ENCODE results near the gene PEX10. TPM values are rescaled to one million over a fixed set of nuclear protein-coding genes. Genes with fewer than 3 reads are reported as not detected.

The PEX10 gene
- total RNA-seq, 2 donors from 2014 or later, result 16.2 to 17.4 TPM

GRCh38 chr1:2402420-2402819, 9.9 kb downstream of the PEX10 start:
- Histone ChIP-seq H3K9me3 (no peaks in the 10 kb centered on the region), H3K4me1 (no peaks in the 10 kb centered on the region), H3K4me3 (no peak overlapping the region), H3K36me3 (peaks cover 84% of the 10 kb centered on the region), H3K27me3 (no peaks in the 10 kb centered on the region), H3K27ac (no peak overlapping the region)
- TF ChIP-seq, protein P1, sequence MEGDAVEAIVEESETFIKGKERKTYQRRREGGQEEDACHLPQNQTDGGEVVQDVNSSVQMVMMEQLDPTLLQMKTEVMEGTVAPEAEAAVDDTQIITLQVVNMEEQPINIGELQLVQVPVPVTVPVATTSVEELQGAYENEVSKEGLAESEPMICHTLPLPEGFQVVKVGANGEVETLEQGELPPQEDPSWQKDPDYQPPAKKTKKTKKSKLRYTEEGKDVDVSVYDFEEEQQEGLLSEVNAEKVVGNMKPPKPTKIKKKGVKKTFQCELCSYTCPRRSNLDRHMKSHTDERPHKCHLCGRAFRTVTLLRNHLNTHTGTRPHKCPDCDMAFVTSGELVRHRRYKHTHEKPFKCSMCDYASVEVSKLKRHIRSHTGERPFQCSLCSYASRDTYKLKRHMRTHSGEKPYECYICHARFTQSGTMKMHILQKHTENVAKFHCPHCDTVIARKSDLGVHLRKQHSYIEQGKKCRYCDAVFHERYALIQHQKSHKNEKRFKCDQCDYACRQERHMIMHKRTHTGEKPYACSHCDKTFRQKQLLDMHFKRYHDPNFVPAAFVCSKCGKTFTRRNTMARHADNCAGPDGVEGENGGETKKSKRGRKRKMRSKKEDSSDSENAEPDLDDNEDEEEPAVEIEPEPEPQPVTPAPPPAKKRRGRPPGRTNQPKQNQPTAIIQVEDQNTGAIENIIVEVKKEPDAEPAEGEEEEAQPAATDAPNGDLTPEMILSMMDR (IDR thresholded peaks at IDR 0.05), result no peak
- DNase-seq (ENCODE audit: low spot score), result no peak

- TF ChIP-seq, protein P1 (IDR thresholded peaks at IDR 0.05), result no peak
- Histone ChIP-seq H3K4me1 (no peaks in the 10 kb centered on the region), H3K4me3 (no peak overlapping the region), H3K9me3 (no peaks in the 10 kb centered on the region), H3K27me3 (no peaks in the 10 kb centered on the region), H3K27ac (no peak overlapping the region), H3K36me3 (peaks cover 94% of the 10 kb centered on the region)
- DNase-seq (ENCODE audit: low spot score), result no peak
These were observed 11.3 kb downstream of the PEX10 start for GRCh38 chr1:2400950-2401649.

DNA sequence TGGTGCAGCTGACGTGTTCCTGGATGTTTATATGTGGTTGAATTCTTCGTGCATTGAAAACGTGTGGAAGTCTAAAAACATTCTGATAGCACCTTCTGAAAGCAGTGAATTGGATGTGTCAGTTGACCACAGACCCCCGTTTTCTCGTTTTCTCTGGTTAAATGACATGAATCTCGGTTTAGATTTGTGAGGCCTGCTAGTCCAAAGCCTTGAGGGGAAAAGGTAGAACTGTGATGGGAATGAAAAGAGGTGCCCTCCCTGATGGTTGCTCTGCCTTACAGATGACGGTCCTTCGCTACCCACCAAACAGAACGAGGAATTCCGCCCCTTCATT, 11.8 kb downstream of the PEX10 start:
- no peak for DNase-seq (ENCODE audit: low spot score)
- Histone ChIP-seq H3K4me1 (no peaks in the 10 kb centered on the region), H3K27ac (no peak overlapping the region), H3K4me3 (no peak overlapping the region), H3K27me3 (no peaks in the 10 kb centered on the region), H3K9me3 (no peaks in the 10 kb centered on the region), H3K36me3 (peaks cover 96% of the 10 kb centered on the region)
- TF ChIP-seq, protein P1 (IDR thresholded peaks at IDR 0.05), result no peak

DNA sequence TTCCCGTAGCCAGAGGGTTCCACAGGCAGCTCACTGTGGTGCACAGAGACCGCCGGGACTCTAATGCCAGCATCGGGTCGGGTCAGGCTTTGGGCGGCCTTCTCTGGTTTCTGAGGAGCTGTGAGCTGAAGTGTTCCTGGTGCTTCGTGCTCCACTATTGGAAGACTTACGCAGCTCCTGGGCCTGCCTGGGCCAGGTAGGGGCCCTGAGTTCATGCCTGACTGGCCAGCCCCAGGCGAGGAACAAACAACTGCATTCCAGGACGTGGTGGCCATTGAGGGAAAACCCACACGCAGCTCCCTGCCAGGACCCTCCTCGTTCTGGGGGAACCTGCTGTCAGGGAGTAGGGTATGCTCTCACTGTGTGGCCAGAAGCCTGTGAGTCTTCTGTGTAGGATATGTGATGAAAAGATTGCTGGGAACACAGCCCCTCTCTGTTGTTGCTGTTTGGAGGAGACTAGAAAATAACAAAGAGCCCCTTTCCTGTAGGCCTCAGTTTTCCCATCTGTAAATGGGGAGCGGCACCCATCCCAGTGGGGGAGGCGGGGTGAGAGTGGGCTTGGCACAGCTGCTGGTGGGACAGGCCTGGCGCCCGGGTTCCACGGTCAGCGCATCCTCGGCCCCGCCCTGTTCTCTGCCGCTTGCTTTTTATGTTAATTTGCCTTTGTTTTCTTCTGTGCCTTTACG, 12.3 kb downstream of the PEX10 start:
- peaks cover 91% of the 10 kb centered on the region for H3K36me3 ChIP-seq
- H3K9me3 ChIP-seq, result no peaks in the 10 kb centered on the region
- H3K27me3 ChIP-seq, result no peaks in the 10 kb centered on the region
- DNase-seq (ENCODE audit: low spot score), result no peak
- H3K27ac ChIP-seq, result no peak overlapping the region
- no peak overlapping the region for H3K4me3 ChIP-seq
- TF ChIP-seq, protein P1 (IDR thresholded peaks at IDR 0.05), result no peak
- H3K4me1 ChIP-seq, result no peaks in the 10 kb centered on the region

GRCh38 chr1:2398871-2399270, 13.5 kb downstream of the PEX10 start:
- Histone ChIP-seq H3K4me1 (peaks cover 0 to 11% of the 10 kb centered on the region in 2 donors), H3K27ac (no peak overlapping the region), H3K27me3 (no peaks in the 10 kb centered on the region), H3K36me3 (peaks cover 79% of the 10 kb centered on the region), H3K4me3 (no peak overlapping the region), H3K9me3 (no peaks in the 10 kb centered on the region)
- DNase-seq (ENCODE audit: low spot score), result no peak
- TF ChIP-seq, protein P1 (IDR thresholded peaks at IDR 0.05), result no peak

All from right atrium auricular region (tissue), 2 donors.